ENCODE data around the gene ATG2A. TPM values are rescaled to one million over a fixed set of nuclear protein-coding genes. Genes with fewer than 3 reads are reported as not detected.
A peak's percentile ranks its signal among the peaks of the same experiment; 100 is the strongest.

ATG2A gene
- total and polyA plus RNA-seq, 9 of the 15 experiments (the other 6 are each of a cell fraction or from before 2014, with no cell fraction given), result 0.25 to 45.9 (median 5.2) TPM

DNA sequence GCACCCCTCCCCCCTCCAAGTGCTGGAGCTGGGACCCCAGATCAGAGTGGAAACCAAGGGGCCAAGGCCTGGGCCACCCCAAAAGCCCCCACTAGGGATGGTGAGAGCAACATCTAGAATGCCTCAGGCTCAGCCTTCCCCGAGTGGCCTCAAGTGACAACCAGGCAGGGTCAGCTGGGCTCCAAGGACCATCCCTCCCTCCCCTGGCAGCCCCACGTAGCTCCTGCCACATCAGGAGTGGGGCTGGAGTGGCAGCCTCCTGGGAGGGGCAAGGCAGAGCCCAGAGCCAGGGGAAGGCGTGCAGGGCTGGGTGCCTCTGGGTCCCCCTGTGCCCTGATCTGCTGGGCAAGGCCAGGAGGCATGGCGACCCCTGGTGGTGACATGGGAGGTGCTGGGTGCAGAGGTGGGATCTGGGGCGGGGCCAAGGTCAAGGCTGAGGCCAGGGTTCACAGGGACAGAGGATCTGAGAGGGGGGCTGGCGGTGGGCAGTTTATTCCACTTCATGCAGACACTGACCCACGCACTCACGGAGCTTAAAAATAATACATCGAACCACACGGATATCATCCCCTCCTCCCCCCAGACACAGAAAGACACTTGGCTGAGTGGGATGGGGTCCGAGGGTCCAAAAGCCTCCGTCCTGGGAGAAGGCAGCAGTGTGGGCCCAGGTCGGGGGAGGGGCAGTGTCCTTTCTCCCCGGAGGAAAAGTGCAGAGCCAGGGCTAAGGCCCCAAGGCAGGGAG, 22.8 kb downstream of the ATG2A start (continued):
- TF ChIP-seq, protein P1, sequence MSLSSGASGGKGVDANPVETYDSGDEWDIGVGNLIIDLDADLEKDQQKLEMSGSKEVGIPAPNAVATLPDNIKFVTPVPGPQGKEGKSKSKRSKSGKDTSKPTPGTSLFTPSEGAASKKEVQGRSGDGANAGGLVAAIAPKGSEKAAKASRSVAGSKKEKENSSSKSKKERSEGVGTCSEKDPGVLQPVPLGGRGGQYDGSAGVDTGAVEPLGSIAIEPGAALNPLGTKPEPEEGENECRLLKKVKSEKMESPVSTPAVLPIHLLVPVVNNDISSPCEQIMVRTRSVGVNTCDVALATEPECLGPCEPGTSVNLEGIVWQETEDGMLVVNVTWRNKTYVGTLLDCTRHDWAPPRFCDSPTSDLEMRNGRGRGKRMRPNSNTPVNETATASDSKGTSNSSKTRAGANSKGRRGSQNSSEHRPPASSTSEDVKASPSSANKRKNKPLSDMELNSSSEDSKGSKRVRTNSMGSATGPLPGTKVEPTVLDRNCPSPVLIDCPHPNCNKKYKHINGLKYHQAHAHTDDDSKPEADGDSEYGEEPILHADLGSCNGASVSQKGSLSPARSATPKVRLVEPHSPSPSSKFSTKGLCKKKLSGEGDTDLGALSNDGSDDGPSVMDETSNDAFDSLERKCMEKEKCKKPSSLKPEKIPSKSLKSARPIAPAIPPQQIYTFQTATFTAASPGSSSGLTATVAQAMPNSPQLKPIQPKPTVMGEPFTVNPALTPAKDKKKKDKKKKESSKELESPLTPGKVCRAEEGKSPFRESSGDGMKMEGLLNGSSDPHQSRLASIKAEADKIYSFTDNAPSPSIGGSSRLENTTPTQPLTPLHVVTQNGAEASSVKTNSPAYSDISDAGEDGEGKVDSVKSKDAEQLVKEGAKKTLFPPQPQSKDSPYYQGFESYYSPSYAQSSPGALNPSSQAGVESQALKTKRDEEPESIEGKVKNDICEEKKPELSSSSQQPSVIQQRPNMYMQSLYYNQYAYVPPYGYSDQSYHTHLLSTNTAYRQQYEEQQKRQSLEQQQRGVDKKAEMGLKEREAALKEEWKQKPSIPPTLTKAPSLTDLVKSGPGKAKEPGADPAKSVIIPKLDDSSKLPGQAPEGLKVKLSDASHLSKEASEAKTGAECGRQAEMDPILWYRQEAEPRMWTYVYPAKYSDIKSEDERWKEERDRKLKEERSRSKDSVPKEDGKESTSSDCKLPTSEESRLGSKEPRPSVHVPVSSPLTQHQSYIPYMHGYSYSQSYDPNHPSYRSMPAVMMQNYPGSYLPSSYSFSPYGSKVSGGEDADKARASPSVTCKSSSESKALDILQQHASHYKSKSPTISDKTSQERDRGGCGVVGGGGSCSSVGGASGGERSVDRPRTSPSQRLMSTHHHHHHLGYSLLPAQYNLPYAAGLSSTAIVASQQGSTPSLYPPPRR (CRISPR knock-in tag; IDR thresholded peaks at IDR 0.05; ENCODE audit: borderline replicate concordance), result no peak
- TF ChIP-seq, protein P2, sequence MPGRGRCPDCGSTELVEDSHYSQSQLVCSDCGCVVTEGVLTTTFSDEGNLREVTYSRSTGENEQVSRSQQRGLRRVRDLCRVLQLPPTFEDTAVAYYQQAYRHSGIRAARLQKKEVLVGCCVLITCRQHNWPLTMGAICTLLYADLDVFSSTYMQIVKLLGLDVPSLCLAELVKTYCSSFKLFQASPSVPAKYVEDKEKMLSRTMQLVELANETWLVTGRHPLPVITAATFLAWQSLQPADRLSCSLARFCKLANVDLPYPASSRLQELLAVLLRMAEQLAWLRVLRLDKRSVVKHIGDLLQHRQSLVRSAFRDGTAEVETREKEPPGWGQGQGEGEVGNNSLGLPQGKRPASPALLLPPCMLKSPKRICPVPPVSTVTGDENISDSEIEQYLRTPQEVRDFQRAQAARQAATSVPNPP (IDR thresholded peaks at IDR 0.05; ENCODE audit: borderline replicate concordance, insufficient read depth, insufficient read length), result no peak
- TF ChIP-seq PHB (CRISPR knock-in tag; IDR thresholded peaks at IDR 0.05), result no peak; the same call in 1 of the 2 replicates
- TF ChIP-seq CBX8 (IDR thresholded peaks at IDR 0.05; ENCODE audit: borderline replicate concordance, extremely low read depth, low read depth, low read length, poor library complexity, severe bottlenecking), result no peak
- no peak for TF ChIP-seq EWSR1 (IDR thresholded peaks at IDR 0.05; ENCODE audit: borderline replicate concordance, low read depth, partially characterized antibody)
- TF ChIP-seq ZNF347 (CRISPR knock-in tag; IDR thresholded peaks at IDR 0.05; ENCODE audit: low read depth), result no peak
- no peak for TF ChIP-seq ZNF24 (IDR thresholded peaks at IDR 0.05)
- no peak for TF ChIP-seq NCOA4 (IDR thresholded peaks at IDR 0.05; ENCODE audit: partially characterized antibody)
- TF ChIP-seq GABPB1 (CRISPR knock-in tag; IDR thresholded peaks at IDR 0.05), result peak; percentile 50; the same call in 1 of the 2 replicates
- TF ChIP-seq GABPA (tag; conservative IDR thresholded peaks at IDR 0.05; ENCODE audit: low read depth), result no peak
- TF ChIP-seq PYGO2 (tag; IDR thresholded peaks at IDR 0.05), result no peak
- TF ChIP-seq DMBX1 (CRISPR knock-in tag; IDR thresholded peaks at IDR 0.05; ENCODE audit: borderline replicate concordance), result no peak; the same call in 1 of the 2 replicates
- TF ChIP-seq KLF1 (tag; IDR thresholded peaks at IDR 0.05), result no peak
- no peak for TF ChIP-seq ZSCAN29 (IDR thresholded peaks at IDR 0.05)
- no peak for TF ChIP-seq ZNF436 (CRISPR knock-in tag; IDR thresholded peaks at IDR 0.05)
- TF ChIP-seq TAL1 (IDR thresholded peaks at IDR 0.05), result no peak
- TF ChIP-seq XRCC4 (IDR thresholded peaks at IDR 0.05; ENCODE audit: extremely low read depth, insufficient read depth, insufficient read length), result no peak
- TF ChIP-seq DNMT1 (IDR thresholded peaks at IDR 0.05), result no peak
- TF ChIP-seq ZNF766 (CRISPR knock-in tag; conservative IDR thresholded peaks at IDR 0.05), result no peak
- TF ChIP-seq HDAC8 (tag; IDR thresholded peaks at IDR 0.05), result 0 out of 2 replicates have a peak, but pooled peaks have one; percentile 28
- no peak for TF ChIP-seq U2AF1 (optimal IDR thresholded peaks at IDR 0.05; ENCODE audit: low read depth, low read length)
- TF ChIP-seq RBM17 (IDR thresholded peaks at IDR 0.05; ENCODE audit: borderline replicate concordance, low read depth, low read length), result no peak
- no peak for TF ChIP-seq ZFP30 (CRISPR knock-in tag; IDR thresholded peaks at IDR 0.05; ENCODE audit: borderline replicate concordance)
- TF ChIP-seq SOX6 (IDR thresholded peaks at IDR 0.05), result no peak

All from K562 (cell line).